OCI-LY1 (cell line): Measurements from ENCODE around the gene COL1A2.

Source experiments
- CTCF ChIP-seq: fragments of 200-600 bp; sonication (generic), shearing (Covaris generic); IDR thresholded peaks from 2 replicates; pipeline ENCODE4 v1.5.1; 2017; ENCODE audit warnings: mild to moderate bottlenecking, antibody characterized with exemption, low read length, moderate library complexity, mixed read lengths
- EZH2 ChIP-seq: fragments of 200-600 bp; sonication (generic), shearing (Covaris generic); IDR thresholded peaks from 2 replicates; pipeline ENCODE4 v1.8.0; 2017; ENCODE audit warnings: borderline replicate concordance, mixed run types, mild to moderate bottlenecking, antibody characterized with exemption, low read length, moderate library complexity, mixed read lengths

GRCh38 chr7:94366832-94367231, 27.9 kb upstream of the COL1A2 start:
- TF ChIP-seq CTCF (no peak), EZH2 (no peak)
